22Rv1 (cell line): ENCODE results near the gene AFF1.

Source experiments
- CTCF ChIP-seq: fragments of 450-650 bp; IDR thresholded peaks from 2 replicates; pipeline ENCODE4 v1.5.1; 2017; ENCODE audit warnings: mild to moderate bottlenecking
- ZFX ChIP-seq: fragments of 450-650 bp; IDR thresholded peaks from 2 replicates; pipeline ENCODE4 v1.6.1; 2017; ENCODE audit warnings: antibody characterized with exemption, borderline replicate concordance

DNA sequence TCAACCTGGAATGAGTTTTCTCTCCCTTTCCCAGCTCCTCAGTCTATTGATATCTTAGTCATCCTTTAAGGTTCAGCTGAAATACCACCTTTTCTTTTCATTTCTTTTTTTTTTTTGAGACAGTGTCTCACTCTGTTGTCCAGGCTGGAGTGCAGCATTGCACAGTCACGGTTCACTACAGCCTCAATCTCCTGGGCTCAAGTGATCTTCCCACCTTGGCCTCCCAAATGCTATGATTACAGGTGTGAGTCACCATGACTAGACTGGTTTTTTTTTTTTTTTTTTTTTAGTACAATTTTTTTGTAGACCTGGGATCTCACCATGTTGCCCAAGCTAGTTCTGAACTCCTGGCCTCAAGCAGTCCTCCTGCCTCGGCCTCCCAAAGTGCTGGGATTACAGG lies 28.9 kb downstream of the AFF1 start:
- TF ChIP-seq CTCF (no peak), ZFX (no peak)
